ENCODE results near the gene LANCL1. TPM values are rescaled to one million over a fixed set of nuclear protein-coding genes. Genes with fewer than 3 reads are reported as not detected.

Gene LANCL1
- total RNA-seq, 1 experiment from 2014 or later: 49.9 TPM

- Mint-ChIP-seq H3K27me3 (ENCODE audit: low read depth) (peaks cover 2% of the 10 kb centered on the region; the same call in 1 of the 2 replicates), H3K4me1 (no peaks in the 10 kb centered on the region), H3K4me3 (no peak overlapping the region), H3K27ac (no peak overlapping the region), H3K9me3 (peaks cover 0 to 5% of the 10 kb centered on the region in 2 experiments; a peak in 1 of 5 replicates), H3K36me3 (ENCODE audit: insufficient read depth in 1 of 3, low read depth in 3 of 3) (no peaks in the 10 kb centered on the region; a peak in 1 of 7 replicates)
- Histone ChIP-seq H2BK12ac (ENCODE audit: insufficient read length, low read depth, low read length) (no peak overlapping the region), H3K27me3 (ENCODE audit: insufficient read depth, low read length) (no peaks in the 10 kb centered on the region), H3K18ac (ENCODE audit: insufficient read length, low read depth, low read length) (no peak overlapping the region), H4K8ac (replicated peaks; ENCODE audit: insufficient read length, low read depth, low read length) (no peak overlapping the region), H2BK5ac (ENCODE audit: insufficient read length, low read length) (no peak overlapping the region), H3T11ph (ENCODE audit: low read length) (no peak overlapping the region), H3K9ac (ENCODE audit: extremely low read depth, insufficient read length, low read length) (no peak overlapping the region), H3K14ac (ENCODE audit: insufficient read depth, low read length) (no peak overlapping the region), H4K20me1 (ENCODE audit: control insufficient read depth, insufficient read depth, insufficient read length) (no peaks in the 10 kb centered on the region), H2AK5ac (ENCODE audit: insufficient read length, low read length) (no peak overlapping the region), H2AFZ (ENCODE audit: low read length) (no peak overlapping the region), H3K23me2 (ENCODE audit: insufficient read length, low read depth, low read length, poor library complexity, severe bottlenecking) (no peaks in the 10 kb centered on the region), H3K4ac (ENCODE audit: low read depth, low read length) (no peak overlapping the region), H4K91ac (ENCODE audit: insufficient read length, low read depth, low read length) (no peak overlapping the region), H2BK15ac (ENCODE audit: low read depth, low read length) (no peak overlapping the region), H3K23ac (ENCODE audit: insufficient read length, low read depth, low read length) (no peak overlapping the region), H3K4me1 (ENCODE audit: insufficient read depth, low read length) (no peaks in the 10 kb centered on the region), H3K27ac (ENCODE audit: insufficient read length, low read depth, low read length) (no peak overlapping the region), H4K5ac (ENCODE audit: insufficient read length, low read depth, low read length) (no peak overlapping the region), H3K79me1 (ENCODE audit: insufficient read depth, low read depth, low read length, poor library complexity, severe bottlenecking) (no peaks in the 10 kb centered on the region), H2BK20ac (ENCODE audit: low read depth, low read length, poor library complexity, severe bottlenecking) (no peak overlapping the region), H2BK120ac (ENCODE audit: low read depth, low read length, poor library complexity, severe bottlenecking) (no peak overlapping the region), H3K79me2 (ENCODE audit: insufficient read depth, low read length) (no peaks in the 10 kb centered on the region), H3K4me2 (ENCODE audit: insufficient read depth, insufficient read length, low read length) (no peak overlapping the region), H3K9me3 (ENCODE audit: control insufficient read depth, low read depth, low read length) (no peaks in the 10 kb centered on the region), H3K56ac (ENCODE audit: insufficient read length, low read depth, low read length) (no peak overlapping the region)
- TF ChIP-seq CTCF (conservative IDR thresholded peaks at IDR 0.05): no peak
- no CpG with 5 or more reads among the region's 1 CpG for WGBS (ENCODE audit: extremely low coverage, insufficient read length, low lambda C conversion rate)
- DNase-seq: no peak
These were observed 63.9 kb downstream of the LANCL1 start for GRCh38 chr2:210412660-210413059.

Data from H9 (cell line).